Tibial artery (tissue), 4 donors: ENCODE results near the gene THSD7A.

Experiments used
- DNase-seq, 2 donors: peaks; one replicate each; pipeline ENCODE4 v3.0.0-alpha.2; 2019
- H3K27ac ChIP-seq, 2 donors: fragments of 200-600 bp; sonication (generic) in 1 of 2; 1 replicate in 1 of 2; 2 replicates in 1 of 2; pipeline ENCODE4 v1.5.1; 2018 to 2019; ENCODE audit warnings: mild to moderate bottlenecking in 1 of 2
- H3K27me3 ChIP-seq, 2 donors: fragments of 200-600 bp; sonication (generic) in 1 of 2; one replicate each; pipeline versions ENCODE4 v1.5.1 to v1.6.0; 2016 to 2019
- H3K36me3 ChIP-seq, 3 donors: fragments of 200-600 bp; sonication (generic) in 2 of 3; one replicate each; pipeline ENCODE4 v1.5.1; 2016 to 2019; ENCODE audit warnings: mild to moderate bottlenecking in 2 of 3
- H3K4me1 ChIP-seq, 4 donors: fragments of 200-600 bp; sonication (generic) in 2 of 4; 1 replicate in 3 of 4; 2 replicates in 1 of 4; pipeline ENCODE4 v1.5.1; 2016 to 2019
- H3K4me3 ChIP-seq, 2 donors: fragments of 200-600 bp; sonication (generic) in 1 of 2; 1 replicate in 1 of 2; 2 replicates in 1 of 2; pipeline ENCODE4 v1.5.1; 2018 to 2019; ENCODE audit warnings: mild to moderate bottlenecking in 2 of 2
- H3K9me3 ChIP-seq, 3 donors: fragments of 200-600 bp; sonication (generic) in 1 of 3; one replicate each; pipeline ENCODE4 v1.5.1; 2016 to 2019
- CTCF ChIP-seq, 2 experiments: fragments of 200-600 bp in 1 of 2; fragments of 450-650 bp in 1 of 2; IDR thresholded peaks; one replicate each; pipeline ENCODE4 v1.5.1; 2017 to 2019; ENCODE audit warnings: antibody characterized with exemption in 2 of 2, mild to moderate bottlenecking in 1 of 2, moderate library complexity in 1 of 2
- intact Hi-C: fragments of 100-400 bp; cut with DNase I; formaldehyde crosslinking; loops from one replicate; pipeline ENCODE4 v1.15.0; 2023; ENCODE audit warnings: low total_unique reads

THSD7A gene

DNA sequence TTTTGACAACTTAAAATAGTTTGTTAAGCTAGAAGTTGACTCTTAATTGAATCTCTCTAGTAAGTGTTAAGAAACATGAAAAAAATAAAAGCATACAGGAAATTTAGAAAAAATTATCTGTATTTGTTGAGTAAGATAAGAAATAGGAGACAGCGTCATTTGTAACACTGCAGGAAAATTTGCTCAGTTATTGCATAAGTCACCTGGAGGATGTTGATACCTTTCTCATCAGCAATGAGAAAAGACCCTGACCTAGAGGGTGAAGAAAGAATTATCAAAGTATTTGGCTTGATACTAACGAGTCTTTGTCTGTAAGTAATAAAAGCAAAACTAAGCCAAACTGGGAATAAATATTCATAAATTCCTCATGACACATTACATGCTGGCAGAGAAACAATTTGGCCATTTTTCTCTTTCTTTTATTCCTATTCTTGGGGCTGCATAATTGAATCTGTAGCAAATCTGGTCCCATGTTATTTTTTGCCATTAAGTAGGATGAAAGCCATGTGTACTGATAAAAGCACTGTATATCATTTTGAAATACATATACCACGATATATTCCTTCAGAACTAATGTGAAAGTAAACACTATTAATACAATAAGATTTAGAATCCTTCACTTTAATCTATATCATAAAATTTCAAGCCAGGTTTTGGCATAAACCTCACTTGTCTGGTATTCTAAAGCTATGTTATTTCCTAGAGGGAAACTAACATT is 362.8 kb downstream of the THSD7A start:
- H3K9me3 ChIP-seq = no peaks in the 10 kb centered on the region
- no peaks in the 10 kb centered on the region for H3K4me1 ChIP-seq
- no peak for TF ChIP-seq CTCF (IDR thresholded peaks at IDR 0.05)
- no peak for DNase-seq
- intact Hi-C loops = no loop called here
- no peak overlapping the region for H3K27ac ChIP-seq
- H3K27me3 ChIP-seq = no peaks in the 10 kb centered on the region
- no peaks in the 10 kb centered on the region for H3K36me3 ChIP-seq
- no peak overlapping the region for H3K4me3 ChIP-seq

- Histone ChIP-seq H3K27ac (no peak overlapping the region), H3K9me3 (no peaks in the 10 kb centered on the region), H3K4me1 (no peaks in the 10 kb centered on the region), H3K4me3 (no peak overlapping the region), H3K36me3 (no peaks in the 10 kb centered on the region), H3K27me3 (no peaks in the 10 kb centered on the region)
- intact Hi-C loops = no loop called here
- no peak for DNase-seq
- no peak for TF ChIP-seq CTCF (IDR thresholded peaks at IDR 0.05)
These were observed 365.4 kb downstream of the THSD7A start for GRCh38 chr7:11466517-11467105.

- H3K4me1 ChIP-seq = no peaks in the 10 kb centered on the region
- intact Hi-C loops = no loop called here
- no peak for DNase-seq
- no peak overlapping the region for H3K27ac ChIP-seq
- H3K4me3 ChIP-seq = no peak overlapping the region
- TF ChIP-seq CTCF (IDR thresholded peaks at IDR 0.05) = no peak
- no peaks in the 10 kb centered on the region for H3K27me3 ChIP-seq
- no peaks in the 10 kb centered on the region for H3K9me3 ChIP-seq
- H3K36me3 ChIP-seq = no peaks in the 10 kb centered on the region
These were observed 367.4 kb downstream of the THSD7A start for GRCh38 chr7:11464624-11465023.

DNA sequence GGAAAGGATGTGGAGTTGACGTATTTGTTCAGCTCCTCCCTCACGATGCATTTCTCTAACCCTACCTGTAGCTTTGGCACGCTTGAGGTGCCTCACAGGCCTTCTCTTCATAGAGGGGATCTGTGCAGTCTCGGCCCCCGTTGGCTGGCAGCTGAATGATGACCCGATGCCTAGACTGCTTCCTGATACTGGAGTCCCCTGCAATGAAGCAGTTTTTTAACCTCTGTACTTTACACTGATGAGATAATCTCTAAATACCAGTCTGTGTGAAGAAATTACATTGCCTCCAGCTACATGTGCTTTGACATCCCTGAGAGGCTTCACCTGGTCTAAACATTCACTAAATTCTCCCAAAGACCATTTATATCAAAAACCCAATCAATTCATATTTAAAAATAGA is 370.1 kb downstream of the THSD7A start:
- H3K36me3 ChIP-seq = no peaks in the 10 kb centered on the region
- H3K4me3 ChIP-seq = no peak overlapping the region
- no peaks in the 10 kb centered on the region for H3K9me3 ChIP-seq
- H3K27ac ChIP-seq = no peak overlapping the region
- H3K27me3 ChIP-seq = no peaks in the 10 kb centered on the region
- no peak for TF ChIP-seq CTCF (IDR thresholded peaks at IDR 0.05)
- DNase-seq = no peak
- no peaks in the 10 kb centered on the region for H3K4me1 ChIP-seq
- intact Hi-C loops = no loop called here

- H3K27me3 ChIP-seq = no peaks in the 10 kb centered on the region
- H3K4me3 ChIP-seq = no peak overlapping the region
- intact Hi-C loops = no loop called here
- no peak overlapping the region for H3K27ac ChIP-seq
- H3K36me3 ChIP-seq = no peaks in the 10 kb centered on the region
- no peaks in the 10 kb centered on the region for H3K9me3 ChIP-seq
- TF ChIP-seq CTCF (IDR thresholded peaks at IDR 0.05) = no peak
- no peak for DNase-seq
- H3K4me1 ChIP-seq = no peaks in the 10 kb centered on the region
These were observed 373.1 kb downstream of the THSD7A start for GRCh38 chr7:11458736-11459483.
